CD14-positive monocyte (primary cell): ENCODE data around the gene GNB5. TPM values are rescaled to one million over a fixed set of nuclear protein-coding genes. Genes with fewer than 3 reads are reported as not detected.

Experiments used
- DNase-seq, 3 donors: peaks; one replicate each; pipeline ENCODE4 v3.0.0-alpha.2; 2011 to 2022
- H2AFZ ChIP-seq: 2 replicates; pipeline ENCODE4 v1.6.0; 2012; ENCODE audit warnings: mild to moderate bottlenecking, low read depth, low read length, inconsistent platforms; ENCODE audit not compliant: insufficient read depth, poor library complexity, severe bottlenecking
- H3K27ac ChIP-seq, 2 donors: 1 replicate in 1 of 2; 2 replicates in 1 of 2; pipeline ENCODE4 v1.5.1; 2012 to 2013; ENCODE audit warnings: low read length in 2 of 2, control low read depth in 1 of 2, inconsistent platforms in 1 of 2, low read depth in 1 of 2, mild to moderate bottlenecking in 1 of 2
- H3K27me3 ChIP-seq, 2 donors: one replicate each; pipeline versions ENCODE4 v1.6.0 to v1.6.1; 2011 to 2013; ENCODE audit warnings: low read length in 2 of 2; ENCODE audit not compliant: control insufficient read depth in 2 of 2, insufficient read depth in 2 of 2
- H3K36me3 ChIP-seq, 2 donors: replicated peaks in 1 of 2; 1 replicate in 1 of 2; 2 replicates in 1 of 2; pipeline versions ENCODE4 v1.5.1 to v1.6.1; 2012 to 2013; ENCODE audit warnings: low read length in 2 of 2, control low read depth in 1 of 2, inconsistent platforms in 1 of 2, mild to moderate bottlenecking in 1 of 2; ENCODE audit not compliant: insufficient read depth in 2 of 2, control insufficient read depth in 1 of 2
- H3K4me1 ChIP-seq, 2 donors: 1 replicate in 1 of 2; 2 replicates in 1 of 2; pipeline versions ENCODE4 v1.5.1 to v1.6.1; 2012 to 2013; ENCODE audit warnings: low read length in 2 of 2, control low read depth in 1 of 2, inconsistent platforms in 1 of 2, mild to moderate bottlenecking in 1 of 2, moderate library complexity in 1 of 2; ENCODE audit not compliant: insufficient read depth in 2 of 2, control insufficient read depth in 1 of 2
- H3K4me2 ChIP-seq: replicated peaks from 2 replicates; pipeline ENCODE3; 2012; ENCODE audit warnings: low read length, moderate library complexity, mild to moderate bottlenecking; ENCODE audit not compliant: poor library complexity, severe bottlenecking; ENCODE audit errors: extremely low read depth
- H3K4me3 ChIP-seq, 3 experiments: fragments of 200-600 bp in 1 of 3; sonication (generic) in 1 of 3; replicated peaks in 1 of 3; 1 replicate in 2 of 3; 2 replicates in 1 of 3; pipeline ENCODE4 v1.5.1; 2011 to 2013; ENCODE audit warnings: low read length in 3 of 3, mild to moderate bottlenecking in 3 of 3, control low read depth in 2 of 3, low read depth in 2 of 3, inconsistent platforms in 1 of 3, moderate library complexity in 1 of 3
- H3K79me2 ChIP-seq: 2 replicates; pipeline ENCODE4 v1.6.0; 2012; ENCODE audit warnings: mild to moderate bottlenecking, control low read depth, inconsistent platforms, low read length, moderate library complexity; ENCODE audit not compliant: insufficient read depth
- H3K9ac ChIP-seq: 2 replicates; pipeline ENCODE4 v1.6.0; 2017; ENCODE audit warnings: low read length, mild to moderate bottlenecking; ENCODE audit not compliant: insufficient read depth, poor library complexity, severe bottlenecking
- H3K9me3 ChIP-seq, 2 donors: replicated peaks in 1 of 2; 1 replicate in 1 of 2; 2 replicates in 1 of 2; pipeline versions ENCODE4 v1.5.1 to v1.6.1; 2012 to 2013; ENCODE audit warnings: low read length in 2 of 2, control low read depth in 1 of 2; ENCODE audit not compliant: control insufficient read depth in 1 of 2, insufficient read depth in 1 of 2
- H4K20me1 ChIP-seq: 2 replicates; pipeline ENCODE4 v1.6.0; 2012; ENCODE audit warnings: mild to moderate bottlenecking, low read length, control low read depth, moderate library complexity; ENCODE audit not compliant: insufficient read depth
- H3K27ac Mint-ChIP-seq, 7 donors: one replicate each; pipeline ENCODE4 v1.8.0; 2020; ENCODE audit warnings: mild to moderate bottlenecking in 7 of 7, mixed read lengths in 7 of 7, moderate library complexity in 6 of 7, inconsistent platforms in 2 of 7
- H3K27me3 Mint-ChIP-seq, 3 donors: one replicate each; pipeline ENCODE4 v1.8.0; 2021 to 2022; ENCODE audit warnings: low read depth in 3 of 3, mild to moderate bottlenecking in 3 of 3, mixed read lengths in 3 of 3, moderate library complexity in 3 of 3, inconsistent platforms in 1 of 3
- H3K36me3 Mint-ChIP-seq, 2 donors: one replicate each; pipeline ENCODE4 v1.8.0; 2020; ENCODE audit warnings: mixed read lengths in 2 of 2, inconsistent platforms in 1 of 2, mild to moderate bottlenecking in 1 of 2
- H3K4me1 Mint-ChIP-seq: one replicate; pipeline ENCODE4 v1.8.0; 2020; ENCODE audit warnings: mild to moderate bottlenecking, mixed read lengths
- H3K4me3 Mint-ChIP-seq, 2 donors: one replicate each; pipeline ENCODE4 v1.8.0; 2020; ENCODE audit warnings: mild to moderate bottlenecking in 2 of 2, mixed read lengths in 2 of 2, moderate library complexity in 1 of 2
- H3K9me3 Mint-ChIP-seq, 7 donors: one replicate each; pipeline ENCODE4 v1.8.0; 2020 to 2022; ENCODE audit warnings: mixed read lengths in 7 of 7, mild to moderate bottlenecking in 6 of 7, moderate library complexity in 6 of 7, inconsistent platforms in 2 of 7
- WGBS: methylation state at CpG from one replicate; pipeline ENCODE4 v1.1.5; 2013; ENCODE audit warnings: missing lambda C conversion rate; ENCODE audit not compliant: insufficient coverage; 5-methylcytosine and 5-hydroxymethylcytosine counted together
- intact Hi-C, 2 donors: fragments of 100-400 bp; cut with micrococcal nuclease; formaldehyde crosslinking; loops; one replicate each; pipeline versions ENCODE4 v1.15.0 to v1.15.1; 2023
- polyA plus RNA-seq, 3 donors: library from polyadenylated mRNA; depleted of rRNA in 1 of 3; unstranded in 2 of 3; stranded (reverse) in 1 of 3; fragments of 300-500 nt in 2 of 3; fragments of >200 nt in 1 of 3; fragmentation: Illumina TruSeq in 2 of 3; gene quantifications; 1 replicate in 2 of 3; 2 replicates in 1 of 3; pipeline ENCODE4 v1.2.3, GENCODE V29; 2012 to 2021
- TF ChIP-seq, protein P1 (sequence below): fragments of 200-600 bp; IDR thresholded peaks from one replicate; pipeline ENCODE4 v1.8.0; 2022; ENCODE audit warnings: antibody characterized with exemption, mild to moderate bottlenecking

The GNB5 gene
- polyA plus RNA-seq, 3 donors, result 3.1 to 5.4 (median 4.3) TPM

DNA sequence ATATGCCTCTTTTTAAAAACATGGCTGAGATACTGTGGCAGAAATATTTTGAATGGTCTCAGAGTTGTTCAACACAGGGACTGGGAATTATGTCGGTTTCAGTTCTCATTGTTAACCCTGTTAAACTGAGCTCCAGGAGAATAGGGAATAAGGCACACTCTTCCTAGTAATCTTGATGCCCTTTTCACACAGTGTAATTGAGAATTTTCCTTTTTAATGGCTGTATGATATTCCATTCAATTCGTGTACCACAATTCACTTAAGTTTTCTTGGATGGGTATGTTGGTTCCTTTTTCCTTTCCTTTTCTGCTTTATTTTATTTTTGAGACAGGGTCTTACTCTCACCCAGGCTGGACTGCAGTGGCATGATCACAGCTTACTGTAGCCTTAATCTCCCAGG, 44.9 kb downstream of the GNB5 start:
- Mint-ChIP-seq H3K36me3 (peaks cover 0 to 5% of the 10 kb centered on the region in 2 donors), H3K9me3 (peaks cover 0 to 4% (median 0%) of the 10 kb centered on the region in 7 donors), H3K4me1 (no peaks in the 10 kb centered on the region), H3K4me3 (no peak overlapping the region), H3K27ac (no peak overlapping the region), H3K27me3 (peaks cover 2 to 6% (median 3%) of the 10 kb centered on the region in 3 donors)
- TF ChIP-seq, protein P1, sequence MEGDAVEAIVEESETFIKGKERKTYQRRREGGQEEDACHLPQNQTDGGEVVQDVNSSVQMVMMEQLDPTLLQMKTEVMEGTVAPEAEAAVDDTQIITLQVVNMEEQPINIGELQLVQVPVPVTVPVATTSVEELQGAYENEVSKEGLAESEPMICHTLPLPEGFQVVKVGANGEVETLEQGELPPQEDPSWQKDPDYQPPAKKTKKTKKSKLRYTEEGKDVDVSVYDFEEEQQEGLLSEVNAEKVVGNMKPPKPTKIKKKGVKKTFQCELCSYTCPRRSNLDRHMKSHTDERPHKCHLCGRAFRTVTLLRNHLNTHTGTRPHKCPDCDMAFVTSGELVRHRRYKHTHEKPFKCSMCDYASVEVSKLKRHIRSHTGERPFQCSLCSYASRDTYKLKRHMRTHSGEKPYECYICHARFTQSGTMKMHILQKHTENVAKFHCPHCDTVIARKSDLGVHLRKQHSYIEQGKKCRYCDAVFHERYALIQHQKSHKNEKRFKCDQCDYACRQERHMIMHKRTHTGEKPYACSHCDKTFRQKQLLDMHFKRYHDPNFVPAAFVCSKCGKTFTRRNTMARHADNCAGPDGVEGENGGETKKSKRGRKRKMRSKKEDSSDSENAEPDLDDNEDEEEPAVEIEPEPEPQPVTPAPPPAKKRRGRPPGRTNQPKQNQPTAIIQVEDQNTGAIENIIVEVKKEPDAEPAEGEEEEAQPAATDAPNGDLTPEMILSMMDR, result no peak
- Histone ChIP-seq H3K79me2 (no peaks in the 10 kb centered on the region), H3K9ac (no peak overlapping the region), H3K4me3 (no peak overlapping the region), H3K36me3 (no peaks in the 10 kb centered on the region), H2AFZ (no peak overlapping the region), H3K4me2 (no peak overlapping the region), H3K27ac (no peak overlapping the region), H4K20me1 (no peaks in the 10 kb centered on the region), H3K9me3 (no peaks in the 10 kb centered on the region), H3K4me1 (no peaks in the 10 kb centered on the region), H3K27me3 (no peaks in the 10 kb centered on the region)
- no peak for DNase-seq
- intact Hi-C loops, result no loop called here
- WGBS, result no CpG with 5 or more reads among the region's 2 CpGs

DNA sequence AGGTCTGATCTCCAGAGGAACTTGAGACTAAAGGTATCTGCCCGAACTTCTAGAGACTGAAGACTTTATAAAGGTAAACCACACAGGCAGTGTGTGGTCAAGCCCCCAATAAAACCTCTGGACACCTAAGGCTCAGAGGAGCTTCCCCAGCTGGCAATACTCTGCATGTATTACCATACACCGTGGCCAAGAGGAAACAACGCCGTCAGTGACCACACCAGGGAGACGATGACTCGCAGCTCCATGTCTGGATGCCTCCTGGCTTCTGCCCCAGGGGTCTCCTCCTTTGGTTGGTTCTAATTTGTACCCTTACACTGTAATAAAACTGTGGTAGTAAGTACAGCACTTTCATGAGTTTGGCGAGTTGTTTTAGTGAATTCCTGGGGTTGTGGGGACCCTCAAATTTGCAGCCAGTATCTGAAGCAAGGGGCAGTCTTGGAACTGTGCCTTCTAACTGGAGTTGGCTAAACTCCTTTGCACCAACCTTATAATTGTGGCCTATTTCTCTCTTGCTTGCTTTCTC, 46.5 kb downstream of the GNB5 start:
- H3K27ac ChIP-seq, result no peak overlapping the region
- H3K4me3 Mint-ChIP-seq, result no peak overlapping the region
- no peak overlapping the region for H2AFZ ChIP-seq
- H3K9me3 Mint-ChIP-seq, result peaks cover 0 to 4% (median 1%) of the 10 kb centered on the region in 7 donors
- H3K79me2 ChIP-seq, result no peaks in the 10 kb centered on the region
- H4K20me1 ChIP-seq, result no peaks in the 10 kb centered on the region
- H3K36me3 Mint-ChIP-seq, result peaks cover 0 to 1% of the 10 kb centered on the region in 2 donors
- H3K4me3 ChIP-seq, result no peak overlapping the region
- no peak overlapping the region for H3K27ac Mint-ChIP-seq
- H3K9ac ChIP-seq, result no peak overlapping the region
- peaks cover 2 to 5% (median 3%) of the 10 kb centered on the region in 3 donors for H3K27me3 Mint-ChIP-seq
- H3K27me3 ChIP-seq, result no peaks in the 10 kb centered on the region
- no peak overlapping the region for H3K4me2 ChIP-seq
- TF ChIP-seq, protein P1, result no peak
- H3K9me3 ChIP-seq, result no peaks in the 10 kb centered on the region
- peaks cover under 1 to 2% of the 10 kb centered on the region in 2 donors for H3K4me1 ChIP-seq
- 77% methylated on average over 6 of the region's 7 CpGs for WGBS
- intact Hi-C loops, result no loop called here
- no peaks in the 10 kb centered on the region for H3K36me3 ChIP-seq
- H3K4me1 Mint-ChIP-seq, result peaks cover 4% of the 10 kb centered on the region
- DNase-seq, result no peak
